Naive thymus-derived CD8-positive, alpha-beta T cell (primary cell): ENCODE measurements around the gene SNUPN. TPM values are rescaled to one million over a fixed set of nuclear protein-coding genes. Genes with fewer than 3 reads are reported as not detected.

Source experiments
- ATAC-seq, 2 donors: fragments of 150-1000 bp; cut with Tn5 transposase in 1 of 2; sonication (Bioruptor Pico), chemical (Tn5 transposase) in 1 of 2; 1 replicate in 1 of 2; 2 replicates in 1 of 2; pipeline ENCODE4 v1.10.0; 2021; ENCODE audit warnings: mild to moderate bottlenecking in 2 of 2, moderate library complexity in 2 of 2
- POLR2A ChIA-PET: fragments of 350-600 bp; sonication (Branson Sonifier 250); formaldehyde crosslinking; loops from one replicate; lab custom pipeline; 2021; ENCODE audit warnings: antibody characterized with exemption; lab: Charles Lee
- DNase-seq, 10 donors: peaks; one replicate each; pipeline versions ENCODE4 v3.0.0 to v3.0.0-alpha.2; 2020 to 2022
- H3K27ac Mint-ChIP-seq, 10 donors: one replicate each; pipeline ENCODE4 v1.8.0; 2020 to 2022; ENCODE audit warnings: mild to moderate bottlenecking in 10 of 10, mixed read lengths in 10 of 10, moderate library complexity in 4 of 10, inconsistent platforms in 1 of 10
- H3K27me3 Mint-ChIP-seq, 5 donors: one replicate each; pipeline ENCODE4 v1.8.0; 2021 to 2022; ENCODE audit warnings: mixed read lengths in 5 of 5
- H3K36me3 Mint-ChIP-seq, 3 donors: one replicate each; pipeline ENCODE4 v1.8.0; 2020 to 2022; ENCODE audit warnings: mixed read lengths in 3 of 3, mild to moderate bottlenecking in 2 of 3, inconsistent platforms in 1 of 3
- H3K4me1 Mint-ChIP-seq, 4 donors: one replicate each; pipeline ENCODE4 v1.8.0; 2021 to 2022; ENCODE audit warnings: mixed read lengths in 4 of 4
- H3K4me3 Mint-ChIP-seq, 10 donors: one replicate each; pipeline ENCODE4 v1.8.0; 2020 to 2022; ENCODE audit warnings: mild to moderate bottlenecking in 10 of 10, mixed read lengths in 10 of 10, moderate library complexity in 6 of 10, inconsistent platforms in 1 of 10
- H3K9me3 Mint-ChIP-seq, 9 donors: one replicate each; pipeline ENCODE4 v1.8.0; 2020 to 2022; ENCODE audit warnings: mixed read lengths in 9 of 9, mild to moderate bottlenecking in 3 of 9, inconsistent platforms in 1 of 9, moderate library complexity in 1 of 9
- polyA plus RNA-seq, 3 donors: library from polyadenylated mRNA; unstranded; fragments of 300-500 nt; fragmentation: Illumina TruSeq; gene quantifications; one replicate each; pipeline ENCODE4 v1.2.3, GENCODE V29; 2021
- total RNA-seq, 8 experiments: library from RNA in 2 of 8; stranded (reverse) in 2 of 8; gene quantifications; one replicate each; pipeline ENCODE4 v1.2.3 and lab custom pipeline; 2021 to 2026

SNUPN gene
- total and polyA plus RNA-seq, 5 experiments from 2014 or later, result 20.1 to 33.7 (median 22.8) TPM

GRCh38 chr15:75661756-75662140 lies 36.2 kb upstream of the SNUPN start:
- DNase-seq, result no peak
- POLR2A ChIA-PET, result no interaction called here
- H3K27me3 Mint-ChIP-seq, result peaks cover 0 to 2% (median 0%) of the 10 kb centered on the region in 5 donors
- no peak for ATAC-seq
- H3K4me1 Mint-ChIP-seq, result no peaks in the 10 kb centered on the region
- H3K27ac Mint-ChIP-seq, result no peak overlapping the region
- no peaks in the 10 kb centered on the region for H3K36me3 Mint-ChIP-seq
- H3K9me3 Mint-ChIP-seq, result no peaks in the 10 kb centered on the region
- H3K4me3 Mint-ChIP-seq, result no peak overlapping the region

- ATAC-seq (no peak), DNase-seq (no peak)
- Mint-ChIP-seq H3K4me1 (no peaks in the 10 kb centered on the region), H3K4me3 (no peak overlapping the region), H3K27me3 (peaks cover 0 to 2% (median 0%) of the 10 kb centered on the region in 5 donors), H3K9me3 (no peaks in the 10 kb centered on the region), H3K27ac (no peak overlapping the region), H3K36me3 (no peaks in the 10 kb centered on the region)
- POLR2A ChIA-PET, result no interaction called here
Measured at GRCh38 chr15:75661100-75661755, 35.7 kb upstream of the SNUPN start.

- Mint-ChIP-seq H3K36me3 (no peaks in the 10 kb centered on the region), H3K4me1 (no peaks in the 10 kb centered on the region), H3K27me3 (no peaks in the 10 kb centered on the region), H3K27ac (no peak overlapping the region), H3K4me3 (no peak overlapping the region), H3K9me3 (no peaks in the 10 kb centered on the region)
- ATAC-seq, result no peak
- no peak for DNase-seq
- POLR2A ChIA-PET, result no interaction called here
Measured at GRCh38 chr15:75659928-75660645, 34.6 kb upstream of the SNUPN start.

GRCh38 chr15:75659141-75659771 lies 33.7 kb upstream of the SNUPN start:
- ATAC-seq (no peak), DNase-seq (no peak)
- H3K36me3 Mint-ChIP-seq, result no peaks in the 10 kb centered on the region
- peaks cover 0 to 1% (median 0%) of the 10 kb centered on the region in 4 donors for H3K4me1 Mint-ChIP-seq
- H3K4me3 Mint-ChIP-seq, result no peak overlapping the region
- H3K27ac Mint-ChIP-seq, result peak overlapping the region in 1 of 10 donors; percentile 21
- no peaks in the 10 kb centered on the region for H3K27me3 Mint-ChIP-seq
- POLR2A ChIA-PET, result no interaction called here
- no peaks in the 10 kb centered on the region for H3K9me3 Mint-ChIP-seq

GRCh38 chr15:75656813-75657212 lies 31.3 kb upstream of the SNUPN start:
- H3K4me1 Mint-ChIP-seq, result peaks cover 3 to 13% (median 4%) of the 10 kb centered on the region in 4 donors
- no peak for DNase-seq
- no peaks in the 10 kb centered on the region for H3K9me3 Mint-ChIP-seq
- no peak for ATAC-seq
- POLR2A ChIA-PET, result interaction anchor here (0.6 kb wide), 1 partner anchor 153 kb away, joined by 6 read pairs; no protein-coding TSS in a partner anchor
- no peaks in the 10 kb centered on the region for H3K36me3 Mint-ChIP-seq
- peak overlapping the region in 1 of 10 donors; percentile 29 for H3K27ac Mint-ChIP-seq
- no peak overlapping the region for H3K4me3 Mint-ChIP-seq
- no peaks in the 10 kb centered on the region for H3K27me3 Mint-ChIP-seq

GRCh38 chr15:75656331-75656730 lies 30.8 kb upstream of the SNUPN start:
- Mint-ChIP-seq H3K4me1 (peaks cover 5 to 17% (median 8%) of the 10 kb centered on the region in 4 donors), H3K36me3 (no peaks in the 10 kb centered on the region), H3K9me3 (no peaks in the 10 kb centered on the region), H3K27ac (no peak overlapping the region), H3K4me3 (no peak overlapping the region), H3K27me3 (no peaks in the 10 kb centered on the region)
- no peak for DNase-seq
- no peak for ATAC-seq
- POLR2A ChIA-PET, result interaction anchor here (0.6 kb wide), 1 partner anchor 153 kb away, joined by 6 read pairs; no protein-coding TSS in a partner anchor

GRCh38 chr15:75655931-75656330 lies 30.4 kb upstream of the SNUPN start:
- H3K27ac Mint-ChIP-seq, result no peak overlapping the region
- POLR2A ChIA-PET, result no interaction called here
- ATAC-seq (no peak), DNase-seq (no peak)
- H3K27me3 Mint-ChIP-seq, result no peaks in the 10 kb centered on the region
- no peak overlapping the region for H3K4me3 Mint-ChIP-seq
- peaks cover 5 to 21% (median 12%) of the 10 kb centered on the region in 4 donors for H3K4me1 Mint-ChIP-seq
- H3K36me3 Mint-ChIP-seq, result no peaks in the 10 kb centered on the region
- H3K9me3 Mint-ChIP-seq, result no peaks in the 10 kb centered on the region

GRCh38 chr15:75654201-75654907 lies 28.8 kb upstream of the SNUPN start:
- H3K36me3 Mint-ChIP-seq, result no peaks in the 10 kb centered on the region
- DNase-seq (no peak), ATAC-seq (no peak)
- no peak overlapping the region for H3K4me3 Mint-ChIP-seq
- no peaks in the 10 kb centered on the region for H3K9me3 Mint-ChIP-seq
- peaks cover 7 to 26% (median 20%) of the 10 kb centered on the region in 4 donors for H3K4me1 Mint-ChIP-seq
- POLR2A ChIA-PET, result interaction anchor here (0.6 to 1.6 kb wide), 2 partner anchors 12 to 14 kb away, joined by 4 to 9 read pairs; partner anchors contain the start of gene IMP3
- H3K27me3 Mint-ChIP-seq, result no peaks in the 10 kb centered on the region
- H3K27ac Mint-ChIP-seq, result peak overlapping the region in 1 of 10 donors; percentile 59

- Mint-ChIP-seq H3K36me3 (no peaks in the 10 kb centered on the region), H3K27me3 (no peaks in the 10 kb centered on the region), H3K9me3 (no peaks in the 10 kb centered on the region), H3K27ac (peak overlapping the region in 1 of 10 donors; percentile 45), H3K4me3 (no peak overlapping the region), H3K4me1 (peaks cover 7 to 26% (median 22%) of the 10 kb centered on the region in 4 donors)
- DNase-seq (no peak), ATAC-seq (no peak)
- POLR2A ChIA-PET, result interaction anchor here (0.6 to 1.6 kb wide), 2 partner anchors 11 to 13 kb away, joined by 4 to 9 read pairs; partner anchors contain the start of gene IMP3
Measured at GRCh38 chr15:75653347-75653913, 27.9 kb upstream of the SNUPN start.

- Mint-ChIP-seq H3K4me1 (peaks cover 8 to 28% (median 25%) of the 10 kb centered on the region in 4 donors), H3K27ac (peak overlapping the region in 6 of 10 donors; percentile 16 to 79 (median 50)), H3K27me3 (no peaks in the 10 kb centered on the region), H3K4me3 (peak overlapping the region in 3 of 10 donors; percentile 52 to 63 (median 62)), H3K9me3 (no peaks in the 10 kb centered on the region), H3K36me3 (no peaks in the 10 kb centered on the region)
- DNase-seq (peak in 1 of 10 donors; percentile 43), ATAC-seq (no peak)
- POLR2A ChIA-PET, result interaction anchor here (0.5 kb wide), 1 partner anchor 70 kb away, joined by 6 read pairs; no protein-coding TSS in a partner anchor
Measured at GRCh38 chr15:75651810-75652543, 26.5 kb upstream of the SNUPN start.
